Heart left ventricle (tissue), 13 donors: ENCODE results near the gene NPY1R.
A peak's percentile ranks its signal among the peaks of the same experiment; 100 is the strongest.

ENCODE experiments used
- CTCF ChIP-seq, 12 donors: fragments of 200-600 bp; sonication (generic) in 4 of 12; IDR thresholded peaks; one replicate each; pipeline versions ENCODE4 v1.5.0 to v1.8.0; 2018 to 2022; ENCODE audit warnings: antibody characterized with exemption in 12 of 12, mild to moderate bottlenecking in 5 of 12
- POLR2A ChIP-seq, 2 donors: fragments of 450-650 bp; IDR thresholded peaks; one replicate each; pipeline ENCODE4 v1.6.1; 2017; ENCODE audit warnings: antibody characterized with exemption in 2 of 2, mild to moderate bottlenecking in 2 of 2, moderate library complexity in 2 of 2
- donor health status: ischemic (EF 13 %, LVEDD 7.1; RV severe dilation, severe dysfunction).
- donor health status: DM: no; HTN: yes; CAD: no.
- donor health status: DM: no; HTN: no; CAD: no.
- donor health status: ischemic (EF 25% LVEDD 6.9; RV normal size, moderate dysfunction).
- donor health status: ischemic (EF 25% LVEDD 5.7; RV mildly dilated, moderate dysfunction).
- donor health status: ischemic (EF 35%, LVEDD 5.7; RV mildly dilated, moderate dysfunction).
- donor health status: nonischemic (EF 11% LVEDD 7.7; RV severe dilation, severe dysfunction).
- donor health status: DM: yes; HTN: yes; CAD: no.
- donor health status: PGD.
- donor health status: ischemic (EF 29% LVEDD 5.4; RV normal size, mild dysfunction).
- donor health status: nonischemic (EF 23%, LVEDD 6.1; RV moderate dilation, normal function).

DNA sequence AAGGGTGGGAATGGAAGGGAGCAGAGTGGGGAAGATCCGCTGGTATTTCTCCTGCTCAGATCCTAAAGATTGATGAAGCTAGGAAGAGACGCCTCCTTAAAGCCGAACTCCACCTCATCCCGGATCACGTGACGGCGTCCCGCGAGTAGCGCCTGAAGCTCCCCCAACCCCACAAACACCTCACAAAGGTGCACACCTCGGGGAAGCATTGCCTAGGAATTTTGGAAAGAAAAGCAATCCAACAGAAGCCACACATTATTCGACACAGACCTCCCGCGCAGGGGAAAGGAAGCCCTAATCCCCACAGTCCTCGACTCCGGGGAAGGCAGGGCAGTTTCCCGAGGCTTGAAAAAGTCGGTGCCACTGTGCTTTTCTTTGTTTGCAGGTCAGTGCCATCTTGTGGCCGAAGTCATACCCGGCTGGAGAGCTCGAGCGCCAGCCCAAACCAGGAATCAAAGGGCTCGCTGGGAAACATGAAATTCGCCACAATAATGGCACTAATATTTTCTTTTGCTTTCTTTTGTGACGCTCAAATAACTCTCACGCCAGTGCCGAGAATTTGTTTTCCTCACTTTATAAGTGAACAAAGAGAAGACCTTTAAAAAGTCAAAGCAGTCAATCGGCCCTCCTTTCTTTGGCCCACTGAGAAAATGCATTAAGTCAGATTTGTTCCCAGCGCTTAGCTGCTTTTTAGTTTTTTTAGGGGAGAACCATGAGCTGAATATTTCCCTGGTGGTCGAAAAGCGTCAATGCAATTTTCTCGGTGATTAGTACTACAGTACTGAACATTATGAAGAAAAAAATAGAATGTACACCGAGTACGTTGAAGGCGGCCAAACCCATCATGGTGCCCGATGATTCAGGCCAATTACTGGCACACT is at the start of gene NPY1R:
- TF ChIP-seq CTCF (IDR thresholded peaks at IDR 0.05) (peak; percentile 38 to 68 (median 62)), POLR2A (IDR thresholded peaks at IDR 0.05) (no peak)
